Adrenal gland (tissue), 5 donors: ENCODE measurements around the gene SYT7.

Source experiments
- CTCF ChIP-seq, 6 experiments: fragments of 450-650 bp in 4 of 6; fragments of 200-600 bp in 2 of 6; sonication (generic) in 1 of 6; IDR thresholded peaks; 1 replicate in 5 of 6; 2 replicates in 1 of 6; pipeline versions ENCODE4 v1.5.1 to v1.8.0; 2016 to 2021; ENCODE audit warnings: antibody characterized with exemption in 6 of 6, mild to moderate bottlenecking in 2 of 6, moderate library complexity in 1 of 6
- POLR2A ChIP-seq, 2 donors: fragments of 450-650 bp; IDR thresholded peaks; one replicate each; pipeline ENCODE4 v1.6.1; 2017; ENCODE audit warnings: antibody characterized with exemption in 2 of 2, mild to moderate bottlenecking in 2 of 2, moderate library complexity in 1 of 2
- donor health status: DM: no; HTN: no; CAD: no.

GRCh38 chr11:61475433-61475832 is 105.4 kb downstream of the SYT7 start:
- TF ChIP-seq CTCF (IDR thresholded peaks at IDR 0.05) (no peak), POLR2A (IDR thresholded peaks at IDR 0.05) (no peak)
